ENCODE data around the gene TMPRSS2. TPM values are rescaled to one million over a fixed set of nuclear protein-coding genes. Genes with fewer than 3 reads are reported as not detected.

TMPRSS2 gene
- total RNA-seq, 4 donors from 2014 or later, result not detected

DNA sequence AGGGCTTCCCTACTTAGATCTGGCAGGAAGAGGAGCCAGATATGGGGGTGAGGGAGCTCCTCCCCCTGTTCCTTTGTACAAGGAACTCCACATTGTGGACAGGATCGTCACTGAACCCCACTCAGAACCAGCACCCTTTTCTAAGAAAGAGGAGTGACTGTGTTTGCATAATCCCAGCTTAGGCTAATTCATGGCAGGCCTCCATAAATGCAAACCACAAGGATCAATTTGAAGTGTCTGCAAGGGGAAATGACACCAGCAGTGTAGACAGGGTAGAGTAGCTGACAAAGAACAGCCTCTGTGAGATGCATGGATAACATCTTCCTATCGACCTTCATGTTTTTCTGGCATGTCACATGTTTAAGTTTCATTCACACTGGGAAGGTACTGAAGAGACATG is 70.2 kb downstream of the TMPRSS2 start:
- ATAC-seq (ENCODE audit: low FRiP score) (no peak), DNase-seq (ENCODE audit: low spot score) (no peak)
- no peak for TF ChIP-seq CTCF (IDR thresholded peaks at IDR 0.05)

- no peak for TF ChIP-seq CTCF (IDR thresholded peaks at IDR 0.05)
- ATAC-seq (ENCODE audit: low FRiP score) (no peak), DNase-seq (ENCODE audit: low spot score) (no peak)
Measured at GRCh38 chr21:41435706-41436105, 72.3 kb downstream of the TMPRSS2 start.

DNA sequence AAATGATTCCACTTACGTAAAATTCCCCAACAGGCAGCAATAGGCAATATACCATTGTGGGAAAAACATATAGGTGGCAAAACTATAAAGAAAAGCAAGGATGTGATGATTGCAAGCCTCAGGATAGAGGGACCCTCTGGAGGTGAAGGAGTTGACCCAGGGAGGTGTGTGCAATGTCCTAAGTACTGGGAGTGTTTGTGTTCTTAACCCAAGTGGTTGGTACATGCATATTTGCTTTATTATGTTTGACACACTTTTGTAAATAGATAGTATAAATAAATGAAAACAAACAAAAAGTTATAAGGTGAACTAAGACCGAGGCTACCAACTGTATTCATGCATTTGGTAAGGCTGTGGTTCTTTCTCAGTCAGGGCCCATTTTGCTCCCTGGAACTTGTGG is 74.4 kb downstream of the TMPRSS2 start:
- DNase-seq (ENCODE audit: low spot score) (no peak), ATAC-seq (ENCODE audit: low FRiP score) (no peak)
- TF ChIP-seq CTCF (IDR thresholded peaks at IDR 0.05), result no peak

DNA sequence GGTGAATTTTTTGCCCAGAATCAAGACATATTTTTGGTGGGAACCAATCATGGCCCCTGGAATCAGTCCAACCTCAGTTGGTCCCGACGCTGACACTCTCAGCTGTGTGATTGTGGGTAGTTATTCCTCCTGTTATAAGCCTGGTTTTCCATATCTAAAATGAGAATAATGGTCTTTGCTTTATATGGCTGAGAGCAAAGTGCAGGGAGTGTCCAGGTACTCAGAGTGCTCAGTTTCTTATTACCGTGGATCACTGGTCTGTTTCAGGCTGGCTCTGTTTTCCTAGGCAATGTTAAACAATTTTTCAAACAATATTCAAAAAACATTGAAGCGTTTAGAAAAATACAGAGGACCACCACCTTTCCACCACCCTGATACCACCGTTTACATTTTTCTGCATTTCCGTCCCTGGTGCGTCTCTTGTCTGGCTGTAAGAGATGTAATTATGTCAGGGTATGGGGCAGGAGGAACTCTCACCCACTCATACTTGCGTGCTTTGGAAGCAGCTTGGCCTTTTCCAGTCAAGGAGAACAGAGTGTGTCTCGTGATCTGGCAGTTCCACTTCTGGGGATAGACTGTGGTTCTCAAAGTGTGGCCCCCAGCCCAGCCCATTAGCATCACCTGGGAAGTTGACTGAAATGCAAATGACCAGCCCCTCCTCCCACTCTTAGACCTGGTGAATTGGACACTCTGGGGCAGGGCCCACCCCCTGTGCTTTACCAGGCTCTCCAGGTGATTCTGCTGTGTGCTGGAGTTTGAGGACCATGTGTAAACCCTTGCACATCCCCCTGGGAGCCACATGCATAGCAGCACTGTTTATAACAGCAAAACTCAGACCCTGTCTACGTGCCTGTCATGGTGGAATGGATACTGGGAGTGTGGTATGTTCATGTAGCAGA is 75.1 kb downstream of the TMPRSS2 start:
- ATAC-seq (ENCODE audit: low FRiP score) (no peak), DNase-seq (ENCODE audit: low spot score) (no peak)
- no peak for TF ChIP-seq CTCF (IDR thresholded peaks at IDR 0.05)

DNA sequence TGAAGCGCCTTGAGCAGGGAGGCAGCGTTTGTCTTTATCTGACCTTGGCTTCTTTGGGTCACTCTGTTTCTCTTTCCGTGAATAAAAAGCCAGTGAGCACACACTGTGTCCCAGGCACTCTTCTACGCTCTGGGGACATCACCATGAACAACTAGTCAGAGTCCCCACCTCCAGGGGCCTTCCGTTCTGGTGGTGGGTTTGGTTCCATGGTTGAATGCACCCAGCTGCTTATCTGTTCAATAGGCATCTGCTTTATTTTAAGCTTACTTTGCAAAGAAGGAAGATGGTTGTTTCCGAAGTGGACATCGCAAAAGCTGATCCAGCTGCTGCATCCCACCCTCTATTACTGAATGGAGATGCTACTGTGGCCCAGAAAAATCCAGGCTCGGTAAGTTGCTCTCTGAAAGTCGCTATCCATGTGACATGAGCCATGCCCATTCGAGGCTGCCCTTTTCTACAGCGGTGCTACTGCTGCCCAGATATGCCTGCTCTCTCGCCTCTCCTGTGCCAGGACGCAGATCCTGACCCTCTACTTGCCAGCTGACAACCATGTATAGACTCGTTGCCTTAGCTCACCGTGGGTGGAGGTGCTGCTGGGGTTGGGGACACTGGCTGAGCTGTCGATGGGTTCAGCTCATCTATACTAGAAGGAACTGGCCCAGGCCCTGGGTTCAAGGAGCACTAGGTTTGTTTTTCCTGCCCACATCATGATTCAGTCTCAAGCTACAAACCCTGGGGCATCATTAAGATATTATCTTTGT is 76.0 kb downstream of the TMPRSS2 start:
- no peak for TF ChIP-seq CTCF (IDR thresholded peaks at IDR 0.05)
- no peak for ATAC-seq (ENCODE audit: low FRiP score)
- DNase-seq (ENCODE audit: low spot score), result no peak

- TF ChIP-seq CTCF (IDR thresholded peaks at IDR 0.05), result no peak
- ATAC-seq (ENCODE audit: low FRiP score) (no peak), DNase-seq (ENCODE audit: low spot score) (no peak)
Measured at GRCh38 chr21:41429925-41430491, 78.0 kb downstream of the TMPRSS2 start.
